ENCODE results near the gene PMIS2.

DNA sequence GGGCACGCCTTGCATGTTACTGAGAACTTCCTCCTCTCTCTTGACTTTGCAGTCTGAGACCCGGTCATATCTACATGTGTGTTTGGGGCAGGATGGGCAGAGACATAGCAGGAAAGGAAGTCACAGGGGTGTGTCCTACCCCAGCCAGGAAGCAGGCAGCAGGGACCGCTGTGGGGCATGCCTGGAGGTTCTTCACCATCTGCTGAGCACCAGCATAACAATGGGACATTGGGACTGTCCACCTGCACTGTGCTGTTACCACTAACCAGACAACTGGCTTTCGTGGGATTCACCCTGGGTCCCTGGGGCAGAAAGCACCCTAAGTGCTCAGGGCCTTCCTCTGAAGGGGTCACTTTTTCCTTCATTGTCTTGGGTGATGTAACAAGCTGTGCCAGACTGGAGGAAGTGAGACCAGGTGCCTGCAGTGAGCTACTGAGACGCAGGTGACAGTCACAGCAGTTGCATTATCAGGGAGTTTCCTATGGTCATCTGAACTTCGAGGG, 23.9 kb downstream of the PMIS2 start:
- TF ChIP-seq TOX (CRISPR knock-in tag; IDR thresholded peaks at IDR 0.05; ENCODE audit: borderline replicate concordance) (no peak), RARB (CRISPR knock-in tag; IDR thresholded peaks at IDR 0.05) (no peak), OSR1 (CRISPR knock-in tag; IDR thresholded peaks at IDR 0.05) (no peak), ZFP30 (CRISPR knock-in tag; IDR thresholded peaks at IDR 0.05) (no peak), TCF4 (CRISPR knock-in tag; IDR thresholded peaks at IDR 0.05; ENCODE audit: borderline replicate concordance) (no peak)

Data from SK-N-SH treated with all-trans-retinoic acid at 6 μM for 48 hours (cell line).